ENCODE results near the gene NAB2.
"Not testable (repeated sequence)": the region's sequence is repeated elsewhere in the genome, so short reads cannot be mapped to it uniquely, and the experiment has no call there.

NAB2 gene

GRCh38 chr12:57046947-57047890 is 41.7 kb upstream of the NAB2 start:
- FAIRE-seq = peak; percentile 91
- TF ChIP-seq SPI1 (IDR thresholded peaks at IDR 0.05; ENCODE audit: low read depth, low read length) (peak; percentile 85), TAF1 (IDR thresholded peaks at IDR 0.05; ENCODE audit: low read depth, low read length) (no peak)

GRCh38 chr12:57047981-57048380 is 40.9 kb upstream of the NAB2 start:
- FAIRE-seq (no peak), DNase-seq (ENCODE audit: insufficient read length, low spot score) (no peak)
- TF ChIP-seq POLR2A (IDR thresholded peaks at IDR 0.05; ENCODE audit: low read depth, low read length) = no peak
- TF ChIP-seq TAF1 (IDR thresholded peaks at IDR 0.05; ENCODE audit: low read depth, low read length) = no peak
- no peak for TF ChIP-seq POU2F2 (IDR thresholded peaks at IDR 0.05; ENCODE audit: low read depth, low read length)
- TF ChIP-seq SPI1 (IDR thresholded peaks at IDR 0.05; ENCODE audit: low read depth, low read length) = no peak
- no peak for TF ChIP-seq POLR2AphosphoS5 (IDR thresholded peaks at IDR 0.05; ENCODE audit: low read depth, low read length)
- TF ChIP-seq PAX5 (IDR thresholded peaks at IDR 0.05; ENCODE audit: insufficient read depth, low read length, severe bottlenecking) = no peak

More at GRCh38 chr12:57046947-57047890, 41.7 kb upstream of the NAB2 start:
- no peak for DNase-seq (ENCODE audit: insufficient read length, low spot score)

GRCh38 chr12:57048423-57049118 is 40.3 kb upstream of the NAB2 start:
- FAIRE-seq (peak; percentile 47), DNase-seq (ENCODE audit: insufficient read length, low spot score) (no peak)
- no peak for TF ChIP-seq POLR2AphosphoS5 (IDR thresholded peaks at IDR 0.05; ENCODE audit: low read depth, low read length)
- no peak for TF ChIP-seq PAX5 (IDR thresholded peaks at IDR 0.05; ENCODE audit: insufficient read depth, low read length, severe bottlenecking)
- TF ChIP-seq POU2F2 (IDR thresholded peaks at IDR 0.05; ENCODE audit: low read depth, low read length) = no peak
- TF ChIP-seq SPI1 (IDR thresholded peaks at IDR 0.05; ENCODE audit: low read depth, low read length) = no peak
- no peak for TF ChIP-seq TAF1 (IDR thresholded peaks at IDR 0.05; ENCODE audit: low read depth, low read length)
- no peak for TF ChIP-seq POLR2A (IDR thresholded peaks at IDR 0.05; ENCODE audit: low read depth, low read length)

- FAIRE-seq = no peak
- TF ChIP-seq POLR2A (IDR thresholded peaks at IDR 0.05; ENCODE audit: low read depth, low read length) (no peak), POLR2AphosphoS5 (IDR thresholded peaks at IDR 0.05; ENCODE audit: low read depth, low read length) (no peak)
Measured at GRCh38 chr12:57049119-57049446, 39.8 kb upstream of the NAB2 start.

GRCh38 chr12:57049890-57050289 is 39.0 kb upstream of the NAB2 start, which contains the start of gene MYO1A:
TSS of gene MYO1A (minus strand) at chr12:57050129. CDS start at chr12:57048323, 1,806 bp downstream.
- FAIRE-seq (no peak), DNase-seq (ENCODE audit: insufficient read length, low spot score) (no peak)
- TF ChIP-seq PAX5 (IDR thresholded peaks at IDR 0.05; ENCODE audit: insufficient read depth, low read length, severe bottlenecking) = no peak
- no peak for TF ChIP-seq SPI1 (IDR thresholded peaks at IDR 0.05; ENCODE audit: low read depth, low read length)

More at GRCh38 chr12:57049119-57049446, 39.8 kb upstream of the NAB2 start:
- no peak for DNase-seq (ENCODE audit: insufficient read length, low spot score)

GRCh38 chr12:57051011-57051410 is 37.9 kb upstream of the NAB2 start:
- no peak for FAIRE-seq
- DNase-seq (ENCODE audit: insufficient read length, low spot score) = no peak
- TF ChIP-seq TAF1 (IDR thresholded peaks at IDR 0.05; ENCODE audit: low read depth, low read length) = no peak
- TF ChIP-seq POLR2AphosphoS5 (IDR thresholded peaks at IDR 0.05; ENCODE audit: low read depth, low read length) = no peak
- TF ChIP-seq POU2F2 (IDR thresholded peaks at IDR 0.05; ENCODE audit: low read depth, low read length) = no peak
- TF ChIP-seq SPI1 (IDR thresholded peaks at IDR 0.05; ENCODE audit: low read depth, low read length) = no peak
- no peak for TF ChIP-seq POLR2A (IDR thresholded peaks at IDR 0.05; ENCODE audit: low read depth, low read length)
- no peak for TF ChIP-seq PAX5 (IDR thresholded peaks at IDR 0.05; ENCODE audit: insufficient read depth, low read length, severe bottlenecking)

- not testable (repeated sequence) for FAIRE-seq; DNase-seq (ENCODE audit: insufficient read length, low spot score)
Measured at GRCh38 chr12:57053146-57053545, 35.8 kb upstream of the NAB2 start.

GRCh38 chr12:57053901-57054300 is 35.0 kb upstream of the NAB2 start:
- not testable (repeated sequence) for DNase-seq (ENCODE audit: insufficient read length, low spot score); FAIRE-seq

GRCh38 chr12:57055824-57056223 is 33.1 kb upstream of the NAB2 start:
- FAIRE-seq = no peak
- TF ChIP-seq PAX5 (IDR thresholded peaks at IDR 0.05; ENCODE audit: insufficient read depth, low read length, severe bottlenecking) (no peak), SPI1 (IDR thresholded peaks at IDR 0.05; ENCODE audit: low read depth, low read length) (no peak), POU2F2 (IDR thresholded peaks at IDR 0.05; ENCODE audit: low read depth, low read length) (no peak), POLR2AphosphoS5 (IDR thresholded peaks at IDR 0.05; ENCODE audit: low read depth, low read length) (no peak), TAF1 (IDR thresholded peaks at IDR 0.05; ENCODE audit: low read depth, low read length) (no peak), POLR2A (IDR thresholded peaks at IDR 0.05; ENCODE audit: low read depth, low read length) (no peak)
- DNase-seq (ENCODE audit: insufficient read length, low spot score) = no peak

GRCh38 chr12:57057067-57057751 is 31.7 kb upstream of the NAB2 start:
- no peak for TF ChIP-seq POU2F2 (IDR thresholded peaks at IDR 0.05; ENCODE audit: low read depth, low read length)
- TF ChIP-seq POLR2AphosphoS5 (IDR thresholded peaks at IDR 0.05; ENCODE audit: low read depth, low read length) = no peak
- no peak for TF ChIP-seq PAX5 (IDR thresholded peaks at IDR 0.05; ENCODE audit: insufficient read depth, low read length, severe bottlenecking)
- no peak for TF ChIP-seq POLR2A (IDR thresholded peaks at IDR 0.05; ENCODE audit: low read depth, low read length)
- TF ChIP-seq SPI1 (IDR thresholded peaks at IDR 0.05; ENCODE audit: low read depth, low read length) = no peak
- no peak for TF ChIP-seq TAF1 (IDR thresholded peaks at IDR 0.05; ENCODE audit: low read depth, low read length)
- DNase-seq (ENCODE audit: insufficient read length, low spot score) (no peak), FAIRE-seq (peak; percentile 51)
